ENCODE data around the gene TCP11L2. TPM values are rescaled to one million over a fixed set of nuclear protein-coding genes. Genes with fewer than 3 reads are reported as not detected.
A peak's percentile ranks its signal among the peaks of the same experiment; 100 is the strongest.

The TCP11L2 gene
- total RNA-seq, 4 donors from 2014 or later = 32.1 to 52.3 (median 39.5) TPM

DNA sequence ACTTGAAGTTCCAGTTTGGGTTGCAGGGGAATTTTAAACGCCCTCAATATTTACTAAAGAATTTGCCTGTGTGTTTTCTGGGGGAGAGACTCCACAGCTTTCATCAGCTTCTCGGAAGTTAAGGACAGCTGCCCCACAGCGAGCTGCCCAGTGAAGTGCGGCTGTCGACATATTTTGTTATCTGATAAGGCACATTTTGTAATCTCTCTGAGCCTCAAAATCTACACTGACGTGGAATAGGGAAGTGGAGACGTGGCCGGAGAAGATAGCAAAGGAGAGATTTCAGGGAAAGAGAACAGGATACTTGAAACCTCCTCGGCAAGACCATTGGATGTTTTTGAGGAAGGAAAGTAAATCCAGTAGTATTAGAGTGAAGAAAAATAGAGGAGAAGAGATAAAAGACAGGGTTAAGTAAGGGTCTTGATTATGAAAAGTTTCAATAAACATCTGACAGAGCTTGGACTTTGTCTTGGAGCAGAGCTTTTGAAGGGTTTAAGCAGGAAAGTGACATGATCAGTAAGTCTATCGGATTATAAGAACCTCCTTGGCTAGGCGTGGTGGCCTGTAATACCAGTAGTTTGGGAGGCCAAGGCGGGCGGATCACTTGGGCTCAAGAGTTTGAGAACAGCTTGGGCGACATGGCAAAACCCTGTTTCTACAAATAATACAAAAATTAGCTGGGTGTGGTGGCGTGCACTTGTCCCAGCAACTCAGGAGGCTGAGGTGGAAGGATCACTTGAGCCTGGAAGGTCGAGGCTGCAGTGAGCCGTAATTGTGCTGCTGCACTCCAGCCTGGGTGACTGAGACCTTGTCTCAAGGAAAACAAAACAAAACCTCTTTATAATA lies 56.1 kb downstream of the TCP11L2 start:
- peak overlapping the region; percentile 72 to 88 (median 78) for H3K4me3 ChIP-seq
- H3K9me3 ChIP-seq = no peaks in the 10 kb centered on the region
- H3K27ac ChIP-seq (replicated peaks in 1 of 4) = peak overlapping the region; percentile 89 to 96 (median 93)
- TF ChIP-seq POLR2A (IDR thresholded peaks at IDR 0.05; ENCODE audit: low read depth) (no peak), POLR2AphosphoS5 (IDR thresholded peaks at IDR 0.05) (no peak), EP300 (IDR thresholded peaks at IDR 0.05) (no peak)
- TF ChIP-seq, protein P1, sequence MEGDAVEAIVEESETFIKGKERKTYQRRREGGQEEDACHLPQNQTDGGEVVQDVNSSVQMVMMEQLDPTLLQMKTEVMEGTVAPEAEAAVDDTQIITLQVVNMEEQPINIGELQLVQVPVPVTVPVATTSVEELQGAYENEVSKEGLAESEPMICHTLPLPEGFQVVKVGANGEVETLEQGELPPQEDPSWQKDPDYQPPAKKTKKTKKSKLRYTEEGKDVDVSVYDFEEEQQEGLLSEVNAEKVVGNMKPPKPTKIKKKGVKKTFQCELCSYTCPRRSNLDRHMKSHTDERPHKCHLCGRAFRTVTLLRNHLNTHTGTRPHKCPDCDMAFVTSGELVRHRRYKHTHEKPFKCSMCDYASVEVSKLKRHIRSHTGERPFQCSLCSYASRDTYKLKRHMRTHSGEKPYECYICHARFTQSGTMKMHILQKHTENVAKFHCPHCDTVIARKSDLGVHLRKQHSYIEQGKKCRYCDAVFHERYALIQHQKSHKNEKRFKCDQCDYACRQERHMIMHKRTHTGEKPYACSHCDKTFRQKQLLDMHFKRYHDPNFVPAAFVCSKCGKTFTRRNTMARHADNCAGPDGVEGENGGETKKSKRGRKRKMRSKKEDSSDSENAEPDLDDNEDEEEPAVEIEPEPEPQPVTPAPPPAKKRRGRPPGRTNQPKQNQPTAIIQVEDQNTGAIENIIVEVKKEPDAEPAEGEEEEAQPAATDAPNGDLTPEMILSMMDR (IDR thresholded peaks at IDR 0.05) = no peak
- H3K27me3 ChIP-seq = no peaks in the 10 kb centered on the region
- no peaks in the 10 kb centered on the region for H3K36me3 ChIP-seq
- intact Hi-C loops (cut with DNase I) = loop anchor here (5.0 kb wide), 3 partner anchors 56 to 414 kb away; partner anchors contain the start of genes RIC8B and TCP11L2
- WGBS = 36% methylated on average over 17 of the region's 17 CpGs
- H3K4me1 ChIP-seq = peaks cover 13 to 30% (median 23%) of the 10 kb centered on the region in 4 donors
- DNase-seq (ENCODE audit: extremely low spot score) = no peak

DNA sequence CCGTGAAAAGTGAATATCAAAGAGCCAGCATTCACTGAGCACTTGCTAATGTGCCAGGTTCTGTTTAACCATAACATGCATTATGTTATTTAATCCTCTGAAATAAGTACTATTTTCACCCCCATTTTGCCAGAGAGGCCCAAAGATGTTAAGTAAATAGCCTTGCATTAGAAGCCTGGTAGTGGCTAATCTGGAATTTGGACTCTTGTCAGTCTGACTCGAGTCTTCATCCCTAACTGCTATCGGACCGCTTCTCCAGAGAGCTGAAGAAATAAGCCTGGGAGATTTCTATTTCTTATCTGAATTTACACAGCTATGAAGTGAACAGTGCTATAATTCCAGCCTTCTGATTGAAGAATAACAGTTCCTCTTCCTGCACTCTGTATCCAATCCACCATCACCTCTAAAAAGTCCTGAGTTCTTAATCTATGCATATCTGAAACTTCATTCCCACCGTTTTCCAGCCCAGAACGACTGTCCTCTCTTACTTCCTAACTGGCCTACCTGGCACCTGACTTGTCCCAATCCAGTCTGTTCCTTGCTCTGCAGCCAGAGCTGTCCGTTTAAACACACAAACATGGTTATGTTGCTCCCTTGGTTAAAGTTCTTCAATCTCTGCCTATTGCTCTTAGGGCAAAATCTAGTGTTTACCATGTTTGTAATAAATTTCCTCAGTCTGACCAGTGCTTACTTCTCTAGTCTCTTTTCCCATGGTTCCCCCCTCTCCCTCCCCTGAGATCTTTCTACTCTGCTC lies 57.3 kb downstream of the TCP11L2 start:
- DNase-seq (ENCODE audit: extremely low spot score) = no peak
- no peak overlapping the region for H3K27ac ChIP-seq (replicated peaks in 1 of 4)
- no peak overlapping the region for H3K4me3 ChIP-seq
- TF ChIP-seq POLR2AphosphoS5 (IDR thresholded peaks at IDR 0.05) (no peak), POLR2A (IDR thresholded peaks at IDR 0.05; ENCODE audit: low read depth) (no peak), EP300 (IDR thresholded peaks at IDR 0.05) (no peak)
- TF ChIP-seq, protein P1 (IDR thresholded peaks at IDR 0.05) = no peak
- no peaks in the 10 kb centered on the region for H3K27me3 ChIP-seq
- H3K36me3 ChIP-seq = peaks cover 0 to 7% (median 4%) of the 10 kb centered on the region in 4 donors
- intact Hi-C loops (cut with DNase I) = loop anchor here (5.0 kb wide), 3 partner anchors 58 to 412 kb away; partner anchors contain the start of genes RIC8B and TCP11L2
- 84% methylated on average over 7 of the region's 7 CpGs for WGBS
- H3K9me3 ChIP-seq = no peaks in the 10 kb centered on the region
- H3K4me1 ChIP-seq = peaks cover 13 to 30% (median 23%) of the 10 kb centered on the region in 4 donors

- Histone ChIP-seq H3K36me3 (peaks cover 0 to 7% (median 4%) of the 10 kb centered on the region in 4 donors), H3K27me3 (no peaks in the 10 kb centered on the region), H3K9me3 (no peaks in the 10 kb centered on the region), H3K4me3 (no peak overlapping the region), H3K27ac (replicated peaks in 1 of 4) (no peak overlapping the region), H3K4me1 (peaks cover 13 to 30% (median 23%) of the 10 kb centered on the region in 4 donors)
- no peak for DNase-seq (ENCODE audit: extremely low spot score)
- 93% methylated on average over 5 of the region's 5 CpGs for WGBS
- intact Hi-C loops (cut with DNase I) = no loop called here
- TF ChIP-seq EP300 (IDR thresholded peaks at IDR 0.05) = no peak
- TF ChIP-seq, protein P1 (IDR thresholded peaks at IDR 0.05) = no peak
- TF ChIP-seq POLR2A (IDR thresholded peaks at IDR 0.05; ENCODE audit: low read depth) = no peak
- no peak for TF ChIP-seq POLR2AphosphoS5 (IDR thresholded peaks at IDR 0.05)
These were observed 58.0 kb downstream of the TCP11L2 start for GRCh38 chr12:106360400-106360994.

DNA sequence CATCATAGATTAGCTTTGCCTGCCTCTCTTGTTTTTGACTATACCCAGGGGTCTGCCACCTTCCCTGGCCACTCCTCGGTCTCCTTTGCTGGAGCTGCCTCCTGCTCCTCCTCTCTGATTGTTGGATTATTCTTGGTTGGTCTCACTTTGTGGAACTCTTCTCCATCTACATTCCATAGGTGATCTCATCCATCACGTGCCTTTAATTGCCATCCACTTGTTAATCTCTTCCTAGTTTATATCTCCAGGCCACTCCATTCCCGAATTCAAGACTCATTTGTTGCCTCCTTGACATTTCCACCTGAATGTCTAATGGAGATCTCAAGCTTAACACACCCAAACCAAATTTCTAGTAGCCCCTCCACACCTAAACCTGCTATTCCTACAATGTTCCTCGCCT lies 60.4 kb downstream of the TCP11L2 start:
- 88% methylated on average over 4 of the region's 4 CpGs for WGBS
- DNase-seq (ENCODE audit: extremely low spot score) = no peak
- TF ChIP-seq POLR2AphosphoS5 (IDR thresholded peaks at IDR 0.05) (no peak), POLR2A (IDR thresholded peaks at IDR 0.05; ENCODE audit: low read depth) (no peak), EP300 (IDR thresholded peaks at IDR 0.05) (no peak)
- TF ChIP-seq, protein P1 (IDR thresholded peaks at IDR 0.05) = no peak
- H3K4me3 ChIP-seq = no peak overlapping the region
- H3K36me3 ChIP-seq = peaks cover 0 to 19% (median 9%) of the 10 kb centered on the region in 4 donors
- H3K27ac ChIP-seq (replicated peaks in 1 of 4) = no peak overlapping the region
- H3K4me1 ChIP-seq = peaks cover 8 to 19% (median 16%) of the 10 kb centered on the region in 4 donors
- no peaks in the 10 kb centered on the region for H3K27me3 ChIP-seq
- H3K9me3 ChIP-seq = no peaks in the 10 kb centered on the region
- intact Hi-C loops (cut with DNase I) = no loop called here

Data from esophagus muscularis mucosa (tissue), 4 donors.